Brain microvascular endothelial cell (primary cell): ENCODE results near the gene ADI1.
"Not testable (repeated sequence)": the region's sequence is repeated elsewhere in the genome, so short reads cannot be mapped to it uniquely, and the experiment has no call there.

ENCODE experiments used
- DNase-seq: peaks from one replicate; pipeline ENCODE4 v3.0.0-alpha.2; 2020
- H3K27ac ChIP-seq: fragments of 250-450 bp; sonication (Bioruptor Pico); 2 replicates; pipeline ENCODE4 v1.5.1; 2020; ENCODE audit warnings: mild to moderate bottlenecking, moderate library complexity
- H3K27me3 ChIP-seq: fragments of 250-450 bp; sonication (Bioruptor Pico); replicated peaks from 2 replicates; pipeline ENCODE4 v1.5.1; 2020; ENCODE audit warnings: mild to moderate bottlenecking
- H3K36me3 ChIP-seq: fragments of 250-450 bp; sonication (Bioruptor Pico); replicated peaks from 2 replicates; pipeline ENCODE4 v1.5.1; 2020; ENCODE audit warnings: mild to moderate bottlenecking
- H3K4me3 ChIP-seq: 2 replicates; pipeline ENCODE4 v1.5.1; 2011; ENCODE audit warnings: low read depth, mild to moderate bottlenecking, control low read depth, low read length, moderate library complexity
- in situ Hi-C: cut with HindIII; loops from 2 replicates; pipeline ENCODE4 v1.10.0; 2017; ENCODE audit warnings: low sequenced_read_pairs, low pct_ligation_motif_present
- TF ChIP-seq, protein P1 (sequence below): IDR thresholded peaks from 2 replicates; pipeline ENCODE4 v1.5.1; 2011; ENCODE audit warnings: low read depth, mild to moderate bottlenecking, moderate library complexity, low read length, control low read depth, inconsistent platforms; ENCODE audit errors: missing control alignments

Gene ADI1

DNA sequence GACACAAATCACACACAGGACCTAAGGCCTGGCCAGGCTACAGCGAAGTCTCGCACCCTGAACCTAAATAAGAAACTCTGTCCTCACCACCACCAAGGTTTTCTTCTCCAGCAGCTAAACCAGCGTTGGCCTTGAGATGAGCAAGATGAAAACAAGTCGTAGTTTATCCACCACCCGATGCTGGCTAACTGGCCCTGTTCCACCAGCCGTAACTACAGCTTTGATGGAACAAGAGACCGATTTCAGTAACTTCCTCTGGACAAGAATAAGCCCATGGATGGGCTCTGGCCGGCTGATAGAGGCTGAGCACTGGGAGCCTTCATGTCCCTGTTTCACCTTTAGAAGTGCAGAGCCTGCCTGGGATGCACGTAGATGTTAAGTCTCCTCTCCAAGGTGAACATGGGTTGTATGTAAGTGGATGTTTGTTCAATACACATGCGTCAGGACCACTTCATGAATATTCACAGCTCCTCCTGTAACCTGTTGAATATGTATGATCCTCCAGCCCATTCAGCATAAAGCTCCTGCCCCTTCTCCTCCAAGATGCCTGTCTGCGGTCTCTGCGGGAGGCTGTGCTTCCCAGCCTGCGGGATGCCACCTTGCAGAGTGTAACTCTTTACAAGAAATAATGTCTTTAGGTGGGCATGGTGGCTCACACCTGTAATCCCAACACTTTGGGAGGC, 24.2 kb downstream of the ADI1 start:
- TF ChIP-seq, protein P1, sequence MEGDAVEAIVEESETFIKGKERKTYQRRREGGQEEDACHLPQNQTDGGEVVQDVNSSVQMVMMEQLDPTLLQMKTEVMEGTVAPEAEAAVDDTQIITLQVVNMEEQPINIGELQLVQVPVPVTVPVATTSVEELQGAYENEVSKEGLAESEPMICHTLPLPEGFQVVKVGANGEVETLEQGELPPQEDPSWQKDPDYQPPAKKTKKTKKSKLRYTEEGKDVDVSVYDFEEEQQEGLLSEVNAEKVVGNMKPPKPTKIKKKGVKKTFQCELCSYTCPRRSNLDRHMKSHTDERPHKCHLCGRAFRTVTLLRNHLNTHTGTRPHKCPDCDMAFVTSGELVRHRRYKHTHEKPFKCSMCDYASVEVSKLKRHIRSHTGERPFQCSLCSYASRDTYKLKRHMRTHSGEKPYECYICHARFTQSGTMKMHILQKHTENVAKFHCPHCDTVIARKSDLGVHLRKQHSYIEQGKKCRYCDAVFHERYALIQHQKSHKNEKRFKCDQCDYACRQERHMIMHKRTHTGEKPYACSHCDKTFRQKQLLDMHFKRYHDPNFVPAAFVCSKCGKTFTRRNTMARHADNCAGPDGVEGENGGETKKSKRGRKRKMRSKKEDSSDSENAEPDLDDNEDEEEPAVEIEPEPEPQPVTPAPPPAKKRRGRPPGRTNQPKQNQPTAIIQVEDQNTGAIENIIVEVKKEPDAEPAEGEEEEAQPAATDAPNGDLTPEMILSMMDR, result no peak
- Histone ChIP-seq H3K4me3 (no peak overlapping the region), H3K36me3 (peaks cover 13% of the 10 kb centered on the region), H3K27ac (no peak overlapping the region), H3K27me3 (no peaks in the 10 kb centered on the region)
- in situ Hi-C loops, result no loop called here
- no peak for DNase-seq

DNA sequence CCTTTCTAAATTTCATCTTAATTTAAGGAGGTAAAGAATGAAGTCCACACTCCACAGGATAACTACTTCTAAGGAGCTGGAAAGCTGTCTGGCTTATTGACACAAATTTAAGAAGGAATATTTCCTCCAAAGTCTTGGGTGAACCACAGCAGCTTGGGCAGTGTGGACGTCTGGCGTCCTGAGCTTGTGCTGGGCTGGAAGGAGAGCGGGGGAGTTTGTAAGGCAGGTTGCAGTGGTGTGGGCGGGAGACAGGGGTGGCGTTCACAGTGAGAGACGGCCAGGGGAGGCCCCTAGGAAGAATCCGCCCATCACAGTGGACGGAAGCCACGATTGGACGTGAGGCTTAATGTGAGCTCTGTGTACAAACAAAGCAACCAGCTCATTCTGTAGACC, 25.7 kb downstream of the ADI1 start:
- peaks cover 3% of the 10 kb centered on the region for H3K36me3 ChIP-seq
- in situ Hi-C loops, result no loop called here
- no peak overlapping the region for H3K4me3 ChIP-seq
- DNase-seq, result peak; percentile 78
- TF ChIP-seq, protein P1, result no peak
- no peaks in the 10 kb centered on the region for H3K27me3 ChIP-seq
- H3K27ac ChIP-seq, result peak overlapping the region; percentile 83

DNA sequence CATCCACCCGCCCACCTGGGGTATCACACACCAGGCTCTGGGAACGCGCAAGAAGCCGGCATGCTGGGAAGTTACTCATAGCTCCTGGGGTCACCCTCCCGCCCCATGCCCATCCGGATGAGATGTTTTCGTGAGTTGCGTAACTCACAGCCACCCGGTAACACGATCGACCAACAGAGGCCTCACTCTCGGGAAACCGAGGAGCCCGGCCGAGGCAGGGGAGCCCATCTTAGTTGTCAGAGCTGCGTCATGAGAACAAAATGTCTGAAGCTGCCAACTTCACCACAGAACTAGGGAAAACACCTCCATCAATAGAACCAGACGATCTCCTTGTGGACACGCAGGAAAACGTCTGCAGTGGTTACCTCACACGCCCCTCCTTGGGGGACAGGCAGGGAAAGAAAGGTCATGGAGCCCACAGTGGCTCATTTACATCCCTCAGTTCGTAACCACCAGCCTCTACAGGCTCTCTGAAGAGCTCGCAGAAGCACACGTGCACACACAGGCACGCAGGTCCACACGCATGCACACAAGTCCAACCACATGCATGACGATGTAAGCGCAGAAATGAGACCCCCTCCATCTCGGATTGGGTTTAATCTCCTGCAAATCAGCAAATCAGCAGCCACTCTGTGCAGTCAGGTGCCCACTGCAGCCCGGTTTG, 26.2 kb downstream of the ADI1 start:
- in situ Hi-C loops, result no loop called here
- TF ChIP-seq, protein P1, result peak; percentile 24
- H3K36me3 ChIP-seq, result no peaks in the 10 kb centered on the region
- H3K27ac ChIP-seq, result peak overlapping the region; percentile 83
- DNase-seq, result peak; percentile 97
- H3K27me3 ChIP-seq, result no peaks in the 10 kb centered on the region
- no peak overlapping the region for H3K4me3 ChIP-seq

DNA sequence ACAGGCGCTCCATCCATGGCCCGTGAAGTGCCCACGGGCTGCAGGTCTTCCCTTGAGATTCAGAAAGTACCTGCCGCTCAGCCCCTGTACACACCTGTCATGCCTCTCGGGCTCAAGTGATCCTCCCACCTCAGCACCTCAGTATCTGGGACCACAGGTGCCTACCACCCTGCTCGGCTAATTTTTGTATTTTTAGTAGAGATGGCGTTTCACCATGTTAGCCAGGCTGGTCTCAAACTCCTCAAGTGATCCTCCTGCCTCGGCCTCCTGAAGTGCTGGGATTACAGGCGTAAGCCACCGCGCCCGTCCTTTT, 26.9 kb downstream of the ADI1 start:
- H3K27ac ChIP-seq, result peak overlapping the region; percentile 83
- H3K27me3 ChIP-seq, H3K36me3 ChIP-seq, H3K4me3 ChIP-seq, DNase-seq, in situ Hi-C loops: not testable (repeated sequence)

DNA sequence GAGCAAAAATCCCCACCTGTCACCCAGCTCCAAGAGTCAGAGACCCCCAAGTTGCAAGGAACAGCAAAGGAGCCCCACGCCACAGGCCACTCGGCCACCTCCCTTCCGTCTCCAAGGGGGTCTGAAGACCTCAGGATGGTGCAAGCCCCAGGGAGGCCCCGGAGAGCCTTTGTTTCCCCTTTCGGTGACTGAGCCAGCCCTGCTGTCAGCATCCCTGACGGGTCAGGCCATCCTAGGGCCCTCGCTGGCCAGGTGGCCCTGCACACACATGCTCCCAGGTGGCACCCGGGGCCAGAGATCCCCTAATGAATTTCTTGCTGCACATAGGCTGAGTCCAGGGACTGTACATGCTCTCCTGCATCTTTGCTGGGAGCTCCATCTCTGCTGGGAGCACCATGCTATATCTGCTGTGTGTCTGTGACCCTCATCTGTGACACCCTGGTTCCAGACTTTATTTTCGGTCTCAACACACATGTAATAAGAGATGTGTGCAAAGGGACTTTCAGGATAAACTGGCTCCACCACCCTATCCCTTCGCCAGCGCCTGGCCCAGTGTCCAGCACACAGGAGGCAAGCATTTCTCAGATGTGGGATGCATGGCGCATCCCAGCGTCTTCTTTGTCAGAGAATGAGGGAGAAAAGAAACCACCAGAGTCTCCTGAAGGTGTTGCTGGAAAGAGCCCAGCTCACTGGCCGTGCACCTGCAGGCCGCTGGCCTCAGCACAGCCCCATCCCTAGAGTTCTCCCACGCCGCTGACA, 27.4 kb downstream of the ADI1 start:
- no peaks in the 10 kb centered on the region for H3K36me3 ChIP-seq
- TF ChIP-seq, protein P1, result no peak
- peak overlapping the region; percentile 83 for H3K27ac ChIP-seq
- in situ Hi-C loops, result no loop called here
- no peak overlapping the region for H3K4me3 ChIP-seq
- no peak for DNase-seq
- no peaks in the 10 kb centered on the region for H3K27me3 ChIP-seq

DNA sequence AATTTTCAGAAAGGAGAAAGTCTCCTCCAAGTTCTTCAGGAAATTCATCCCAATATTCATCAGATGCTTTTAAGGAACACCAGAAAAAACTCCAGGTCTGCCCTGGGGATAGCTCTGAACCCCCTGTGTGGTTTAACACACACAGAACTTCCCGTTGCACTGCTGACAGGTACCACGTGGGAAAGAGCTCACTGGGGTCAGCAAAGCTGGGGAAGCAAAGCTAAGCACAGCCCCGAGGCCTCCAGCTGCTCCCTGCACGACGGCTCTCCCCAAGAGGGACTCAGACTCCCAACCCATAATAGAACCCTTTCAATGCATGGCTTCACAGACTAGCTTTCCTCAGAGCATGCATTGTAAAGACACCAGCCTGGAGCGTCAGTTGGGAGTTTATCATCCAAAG, 28.0 kb downstream of the ADI1 start:
- no peak for DNase-seq
- no peaks in the 10 kb centered on the region for H3K36me3 ChIP-seq
- H3K4me3 ChIP-seq, result no peak overlapping the region
- in situ Hi-C loops, result no loop called here
- H3K27me3 ChIP-seq, result no peaks in the 10 kb centered on the region
- H3K27ac ChIP-seq, result no peak overlapping the region
- TF ChIP-seq, protein P1, result no peak
